ENCODE measurements around the gene TFAP2C. TPM values are rescaled to one million over a fixed set of nuclear protein-coding genes. Genes with fewer than 3 reads are reported as not detected.

The TFAP2C gene
- total RNA-seq, 1 donor from 2014 or later, result 4.0 TPM

DNA sequence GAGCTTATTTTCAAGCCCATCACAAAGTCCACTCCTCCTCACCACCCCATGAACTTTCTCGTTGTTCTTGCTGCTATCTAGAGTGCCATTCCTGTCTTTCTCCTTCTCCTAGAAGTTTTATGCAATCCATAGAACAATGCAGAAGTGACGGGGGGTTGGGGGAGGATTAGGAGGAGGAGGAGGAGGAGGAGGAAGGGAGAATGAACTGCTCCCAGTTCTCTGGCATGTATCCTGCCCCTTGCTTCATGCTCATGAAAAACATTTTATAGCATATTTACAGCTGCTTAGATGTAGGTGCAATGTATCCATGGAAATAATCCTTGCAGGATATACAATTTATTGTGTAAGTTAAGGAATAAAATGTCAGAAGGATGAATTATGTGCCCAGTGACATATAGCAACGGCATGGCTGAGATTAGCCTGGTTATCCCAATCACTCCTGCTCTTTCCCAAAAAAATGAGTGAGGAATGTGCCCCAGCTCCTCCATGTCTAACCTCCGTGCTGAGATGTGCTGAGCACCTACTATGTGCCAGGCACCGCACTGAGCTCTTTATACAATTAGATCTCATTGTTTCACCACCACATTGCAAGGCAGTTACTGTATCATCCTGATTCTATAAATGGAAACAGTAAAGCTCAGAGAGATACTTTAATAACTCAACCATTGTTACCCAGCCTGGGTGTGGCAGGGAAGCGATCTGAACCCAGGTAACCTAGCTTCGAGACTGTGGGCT, 41.6 kb upstream of the TFAP2C start:
- no peak overlapping the region for H3K4me3 Mint-ChIP-seq
- peaks cover 6% of the 10 kb centered on the region for H3K27me3 Mint-ChIP-seq (ENCODE audit: low read depth)
- DNase-seq (ENCODE audit: low read depth, low spot score), result no peak
- H3K9me3 Mint-ChIP-seq, result no peaks in the 10 kb centered on the region
- no peaks in the 10 kb centered on the region for H3K4me1 Mint-ChIP-seq
- TF ChIP-seq, protein P1, sequence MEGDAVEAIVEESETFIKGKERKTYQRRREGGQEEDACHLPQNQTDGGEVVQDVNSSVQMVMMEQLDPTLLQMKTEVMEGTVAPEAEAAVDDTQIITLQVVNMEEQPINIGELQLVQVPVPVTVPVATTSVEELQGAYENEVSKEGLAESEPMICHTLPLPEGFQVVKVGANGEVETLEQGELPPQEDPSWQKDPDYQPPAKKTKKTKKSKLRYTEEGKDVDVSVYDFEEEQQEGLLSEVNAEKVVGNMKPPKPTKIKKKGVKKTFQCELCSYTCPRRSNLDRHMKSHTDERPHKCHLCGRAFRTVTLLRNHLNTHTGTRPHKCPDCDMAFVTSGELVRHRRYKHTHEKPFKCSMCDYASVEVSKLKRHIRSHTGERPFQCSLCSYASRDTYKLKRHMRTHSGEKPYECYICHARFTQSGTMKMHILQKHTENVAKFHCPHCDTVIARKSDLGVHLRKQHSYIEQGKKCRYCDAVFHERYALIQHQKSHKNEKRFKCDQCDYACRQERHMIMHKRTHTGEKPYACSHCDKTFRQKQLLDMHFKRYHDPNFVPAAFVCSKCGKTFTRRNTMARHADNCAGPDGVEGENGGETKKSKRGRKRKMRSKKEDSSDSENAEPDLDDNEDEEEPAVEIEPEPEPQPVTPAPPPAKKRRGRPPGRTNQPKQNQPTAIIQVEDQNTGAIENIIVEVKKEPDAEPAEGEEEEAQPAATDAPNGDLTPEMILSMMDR (conservative IDR thresholded peaks at IDR 0.05), result no peak
- peak overlapping the region; percentile 27 for H3K27ac Mint-ChIP-seq (ENCODE audit: unreplicated experiment)
- H3K36me3 Mint-ChIP-seq (ENCODE audit: low read depth), result no peaks in the 10 kb centered on the region

DNA sequence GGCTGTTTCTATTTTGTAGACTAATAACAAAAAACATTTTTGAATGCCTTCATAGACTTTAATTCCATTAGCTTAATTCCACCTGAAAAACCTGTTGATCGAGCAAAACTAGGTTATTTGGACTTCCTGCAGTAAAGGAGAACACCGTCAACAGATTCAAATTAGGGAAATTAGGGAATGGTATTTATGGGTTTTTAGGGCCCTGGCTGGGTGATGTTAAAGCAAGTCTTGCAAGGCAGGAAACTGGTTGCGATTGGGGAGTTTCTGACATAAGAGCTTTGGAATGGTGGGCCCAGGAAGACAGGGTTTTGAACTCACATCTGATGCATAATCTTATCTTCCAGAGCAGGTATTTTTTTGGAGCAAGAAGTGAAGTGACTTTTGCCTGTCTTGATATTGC, 40.1 kb upstream of the TFAP2C start:
- no peak for DNase-seq (ENCODE audit: low read depth, low spot score)
- H3K27me3 Mint-ChIP-seq (ENCODE audit: low read depth), result peaks cover 6% of the 10 kb centered on the region
- H3K4me1 Mint-ChIP-seq, result no peaks in the 10 kb centered on the region
- H3K9me3 Mint-ChIP-seq, result no peaks in the 10 kb centered on the region
- no peaks in the 10 kb centered on the region for H3K36me3 Mint-ChIP-seq (ENCODE audit: low read depth)
- H3K27ac Mint-ChIP-seq (ENCODE audit: unreplicated experiment), result no peak overlapping the region
- no peak overlapping the region for H3K4me3 Mint-ChIP-seq
- TF ChIP-seq, protein P1 (conservative IDR thresholded peaks at IDR 0.05), result no peak

DNA sequence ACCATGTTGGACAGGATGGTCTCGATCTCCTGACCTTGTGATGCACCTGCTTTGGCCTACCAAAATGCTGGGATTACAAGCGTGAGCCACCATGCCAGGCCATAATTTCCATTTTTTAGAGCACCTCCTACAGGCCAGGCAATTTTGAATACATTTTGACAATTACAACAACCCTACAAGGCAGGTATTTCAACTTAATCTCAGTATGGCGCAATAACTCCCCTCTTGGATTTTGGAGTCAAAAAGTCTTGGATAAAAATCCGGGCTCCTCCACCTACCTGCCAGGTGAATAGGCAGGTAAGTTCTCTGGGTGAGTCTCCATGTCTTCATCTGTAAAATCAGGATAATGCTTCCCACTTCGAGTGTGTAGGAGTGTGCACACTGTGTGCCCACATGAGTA, 39.5 kb upstream of the TFAP2C start:
- Mint-ChIP-seq H3K36me3 (ENCODE audit: low read depth) (no peaks in the 10 kb centered on the region), H3K4me3 (no peak overlapping the region), H3K4me1 (no peaks in the 10 kb centered on the region), H3K27ac (ENCODE audit: unreplicated experiment) (no peak overlapping the region), H3K9me3 (no peaks in the 10 kb centered on the region), H3K27me3 (ENCODE audit: low read depth) (peaks cover 6% of the 10 kb centered on the region)
- DNase-seq (ENCODE audit: low read depth, low spot score), result no peak
- TF ChIP-seq, protein P1 (conservative IDR thresholded peaks at IDR 0.05), result no peak

DNA sequence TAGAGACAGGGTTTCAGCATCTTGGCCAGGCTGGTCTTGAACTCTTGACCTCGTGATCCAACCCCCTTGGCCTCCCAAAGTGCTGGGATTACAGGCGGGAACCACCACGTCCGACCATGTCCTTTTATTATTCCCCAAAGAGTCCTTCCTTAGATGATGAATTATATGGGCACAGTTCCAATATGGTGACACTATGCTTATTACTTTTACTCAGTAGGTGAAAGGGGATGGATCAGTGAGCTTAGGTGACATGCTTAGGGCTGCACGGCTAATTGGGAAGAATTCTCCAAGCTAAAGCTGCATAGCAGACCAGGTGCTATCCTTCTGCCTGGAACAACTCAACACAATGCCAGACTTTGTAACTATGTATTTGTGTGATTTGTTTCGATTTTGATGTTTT, 38.2 kb upstream of the TFAP2C start:
- peaks cover under 1% of the 10 kb centered on the region for H3K4me1 Mint-ChIP-seq
- no peak overlapping the region for H3K4me3 Mint-ChIP-seq
- H3K9me3 Mint-ChIP-seq, result no peaks in the 10 kb centered on the region
- TF ChIP-seq, protein P1 (conservative IDR thresholded peaks at IDR 0.05), result no peak
- no peaks in the 10 kb centered on the region for H3K36me3 Mint-ChIP-seq (ENCODE audit: low read depth)
- H3K27ac Mint-ChIP-seq (ENCODE audit: unreplicated experiment), result no peak overlapping the region
- DNase-seq (ENCODE audit: low read depth, low spot score), result no peak
- peaks cover 6% of the 10 kb centered on the region for H3K27me3 Mint-ChIP-seq (ENCODE audit: low read depth)

DNA sequence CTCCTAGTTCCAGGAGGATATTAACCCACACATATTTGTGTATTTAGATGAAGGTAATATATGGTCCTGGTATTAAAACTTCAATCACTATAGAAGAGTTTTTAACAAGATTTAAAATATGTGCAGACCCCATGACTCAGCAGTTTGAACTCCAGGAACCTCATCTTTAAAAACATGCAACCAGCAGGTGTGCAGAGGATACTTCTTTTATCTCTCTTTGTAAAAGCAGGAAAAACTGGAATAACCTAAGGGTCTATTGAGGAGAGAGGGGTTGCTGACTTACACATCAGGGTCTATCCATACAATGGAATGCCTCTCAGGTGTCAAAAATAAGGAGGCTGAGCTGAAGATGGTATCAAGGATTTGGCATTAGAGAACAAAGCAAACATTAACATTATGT, 36.9 kb upstream of the TFAP2C start:
- H3K4me3 Mint-ChIP-seq, result no peak overlapping the region
- peaks cover 5% of the 10 kb centered on the region for H3K27me3 Mint-ChIP-seq (ENCODE audit: low read depth)
- H3K27ac Mint-ChIP-seq (ENCODE audit: unreplicated experiment), result no peak overlapping the region
- no peaks in the 10 kb centered on the region for H3K36me3 Mint-ChIP-seq (ENCODE audit: low read depth)
- DNase-seq (ENCODE audit: low read depth, low spot score), result no peak
- H3K4me1 Mint-ChIP-seq, result peaks cover 4% of the 10 kb centered on the region
- TF ChIP-seq, protein P1 (conservative IDR thresholded peaks at IDR 0.05), result no peak
- no peaks in the 10 kb centered on the region for H3K9me3 Mint-ChIP-seq

Data from neural crest cell (in vitro differentiated cells).